GM12878 (cell line): Measurements from ENCODE around the gene THSD4. TPM values are rescaled to one million over a fixed set of nuclear protein-coding genes. Genes with fewer than 3 reads are reported as not detected.

Experiments
- ATAC-seq: fragments of 200-7000 bp; cut with Tn5 transposase; 3 replicates; pipeline ENCODE4 v1.9.1; 2020; ENCODE audit warnings: mild to moderate bottlenecking, moderate library complexity
- BruUV-seq: library from RNA; stranded (reverse); fragments of 400-500 nt; replicated peaks from 2 replicates; lab custom pipeline; 2021; lab: Mats Ljungman, UMichigan
- CTCF ChIA-PET: fragments of 300-600 bp; sonication (Branson Sonifier 250); formaldehyde crosslinking; extraction: SDS; loops from one replicate; lab custom pipeline; 2021; ENCODE audit warnings: inconsistent platforms; lab: Yijun Ruan, JAX
- POLR2A ChIA-PET: fragments of 350-600 bp; formaldehyde crosslinking; extraction: SDS; loops from one replicate; lab custom pipeline; 2021; ENCODE audit warnings: inconsistent platforms; lab: Charles Lee
- RAD21 ChIA-PET: fragments of 300-600 bp; sonication (Branson Sonifier 250); formaldehyde crosslinking; loops from one replicate; lab custom pipeline; 2023; ENCODE audit warnings: antibody characterized with exemption; ENCODE audit not compliant: unreplicated experiment; lab: Charles Lee
- SMC1A ChIA-PET: fragments of 300-600 bp; sonication (Branson Sonifier 250); formaldehyde crosslinking; loops from one replicate; lab custom pipeline; 2023; ENCODE audit not compliant: unreplicated experiment, uncharacterized antibody; lab: Charles Lee
- DNase-seq: peaks from one replicate; pipeline ENCODE4 v3.0.0-alpha.2; 2011; ENCODE audit warnings: low read depth, low spot score
- FAIRE-seq: peaks from 3 replicates; lab custom pipeline; 2011; peaks lifted over from hg19 to GRCh38; lab: Jason Lieb, UNC
- H2AFZ ChIP-seq: 2 replicates; pipeline ENCODE4 v1.6.0; 2011; ENCODE audit warnings: low read depth, low read length, control low read depth; ENCODE audit not compliant: control insufficient read depth
- H3K27ac ChIP-seq: 2 replicates; pipeline ENCODE4 v1.5.1; 2011; ENCODE audit warnings: control low read depth; ENCODE audit not compliant: control insufficient read depth, insufficient read depth
- H3K27me3 ChIP-seq, 2 experiments: replicated peaks in 1 of 2; 2 replicates each; pipeline versions ENCODE4 v1.6.0 to v1.6.1; 2011; ENCODE audit warnings: low read length in 1 of 2; ENCODE audit not compliant: control insufficient read depth in 2 of 2, insufficient read depth in 2 of 2
- H3K36me3 ChIP-seq, 2 experiments: 2 replicates each; pipeline ENCODE4 v1.5.1; 2011; ENCODE audit warnings: low read length in 1 of 2; ENCODE audit not compliant: control insufficient read depth in 2 of 2, insufficient read depth in 2 of 2
- H3K4me1 ChIP-seq: 2 replicates; pipeline ENCODE4 v1.6.1; 2011; ENCODE audit warnings: mild to moderate bottlenecking, low read length, moderate library complexity, mixed read lengths; ENCODE audit not compliant: control insufficient read depth, insufficient read depth
- H3K4me2 ChIP-seq: 2 replicates; pipeline ENCODE4 v1.6.0; 2011; ENCODE audit warnings: control low read depth; ENCODE audit not compliant: control insufficient read depth, insufficient read depth
- H3K4me3 ChIP-seq: fragments of 200-600 bp; sonication (generic); 2 replicates; pipeline ENCODE4 v1.5.1; 2016
- H3K79me2 ChIP-seq: 2 replicates; pipeline ENCODE4 v1.6.0; 2011; ENCODE audit warnings: low read length; ENCODE audit not compliant: control insufficient read depth, insufficient read depth
- H3K9ac ChIP-seq: 2 replicates; pipeline ENCODE4 v1.8.0; 2011; ENCODE audit warnings: low read length, control low read depth, mixed read lengths; ENCODE audit not compliant: control insufficient read depth, insufficient read depth
- H3K9me3 ChIP-seq: replicated peaks from 3 replicates; pipeline ENCODE4 v1.5.1; 2011; ENCODE audit warnings: mild to moderate bottlenecking, low read length; ENCODE audit not compliant: control insufficient read depth, insufficient read depth
- H4K20me1 ChIP-seq: 2 replicates; pipeline ENCODE4 v1.6.0; 2011; ENCODE audit not compliant: control insufficient read depth, insufficient read depth
- ATF7 ChIP-seq: fragments of 450-650 bp; IDR thresholded peaks from 2 replicates; pipeline ENCODE4 v1.6.1; 2016; ENCODE audit warnings: low read depth, mild to moderate bottlenecking
- BHLHE40 ChIP-seq, 2 experiments: fragments of 450-650 bp in 1 of 2; IDR thresholded peaks; 2 replicates each; pipeline ENCODE4 v1.6.1; 2011 to 2017; ENCODE audit warnings: low read depth in 2 of 2, borderline replicate concordance in 1 of 2, improper control_type of control experiment in 1 of 2, low read length in 1 of 2, mild to moderate bottlenecking in 1 of 2
- E2F8 ChIP-seq: fragments of 450-650 bp; IDR thresholded peaks from 2 replicates; pipeline ENCODE4 v1.6.1; 2018; ENCODE audit warnings: mild to moderate bottlenecking, low read depth, moderate library complexity; ENCODE audit not compliant: partially characterized antibody
- HDGF ChIP-seq: fragments of 450-650 bp; IDR thresholded peaks from 2 replicates; pipeline ENCODE4 v1.6.1; 2016; ENCODE audit warnings: antibody characterized with exemption
- KAT2A ChIP-seq: conservative IDR thresholded peaks from 2 replicates; pipeline ENCODE4 v1.6.1; 2011; ENCODE audit warnings: low read depth, low read length; ENCODE audit not compliant: control insufficient read depth
- PAX5 ChIP-seq: IDR thresholded peaks from 2 replicates; pipeline ENCODE4 v1.6.1; 2011; ENCODE audit warnings: low read depth, low read length, borderline replicate concordance
- RELA ChIP-seq: fragments of 450-650 bp; IDR thresholded peaks from 2 replicates; pipeline ENCODE4 v1.8.0; 2014; ENCODE audit warnings: borderline replicate concordance; ENCODE audit not compliant: partially characterized antibody
- RUNX3 ChIP-seq: IDR thresholded peaks from 2 replicates; pipeline ENCODE4 v1.6.1; 2012; ENCODE audit warnings: low read length, inconsistent platforms
- TAF1 ChIP-seq: IDR thresholded peaks from 2 replicates; pipeline ENCODE4 v1.6.1; 2011; ENCODE audit warnings: mild to moderate bottlenecking, low read depth, low read length, borderline replicate concordance
- ZNF274 ChIP-seq: IDR thresholded peaks from one replicate; pipeline ENCODE4 v1.8.0; 2011; ENCODE audit not compliant: insufficient read length, insufficient read depth
- WGBS: methylation state at CpG from one replicate; pipeline ENCODE4 v1.1.6; 2016; ENCODE audit warnings: low lambda C conversion rate; ENCODE audit not compliant: insufficient replicate concordance, insufficient coverage; ENCODE audit errors: missing lambda C conversion rate; 5-methylcytosine and 5-hydroxymethylcytosine counted together
- in situ Hi-C: fragments of 300-500 bp; cut with MboI; formaldehyde crosslinking; loops from 9 replicates; pipeline ENCODE4 v1.14.3; 2018; ENCODE audit warnings: mixed read lengths
- intact Hi-C: fragments of 100-400 bp; cut with micrococcal nuclease; formaldehyde crosslinking; loops from one replicate; pipeline ENCODE4 v1.14.2; 2022; ENCODE audit not compliant: unreplicated experiment
- polyA plus RNA-seq, 11 experiments: library from polyadenylated mRNA; depleted of rRNA in 4 of 11; unstranded in 6 of 11; stranded (reverse) in 5 of 11; fragments of >200 nt; fragmentation: Nextera tagmentation in 4 of 11; fragmentation: Illumina TruSeq in 1 of 11; extraction: Ambion mirVana in 4 of 11; extraction: Trizol in 1 of 11; gene quantifications; 1 replicate in 1 of 11; 2 replicates in 10 of 11; pipeline versions ENCODE4 v1.2.1 to v1.2.3, GENCODE V29; 2011 to 2016; ENCODE audit warnings: inconsistent platforms in 2 of 11, missing spikeins in 2 of 11, low read depth in 1 of 11
- total RNA-seq, 4 experiments: library from RNA; depleted of rRNA in 3 of 4; stranded (reverse); fragments of >200 nt in 3 of 4; fragmentation: Illumina TruSeq in 1 of 4; extraction: Trizol in 1 of 4; gene quantifications; 2 replicates each; pipeline versions ENCODE4 v1.2.1 to v1.2.3, GENCODE V29; 2013 to 2021
- TF ChIP-seq, protein P1 (sequence below): IDR thresholded peaks from 2 replicates; pipeline ENCODE4 v1.6.1; 2012; ENCODE audit warnings: improper control_type of control experiment, low read depth, low read length; ENCODE audit not compliant: insufficient replicate concordance
- TF ChIP-seq, protein P2 (sequence below): fragments of 450-650 bp; IDR thresholded peaks from 2 replicates; pipeline ENCODE4 v1.6.1; 2016; ENCODE audit warnings: mild to moderate bottlenecking

THSD4 gene
- total and polyA plus RNA-seq, 10 of the 15 experiments (the other 5 are each of a cell fraction or from before 2014, with no cell fraction given) = 0.04 to 0.13 (median 0.05) TPM; not detected in 7

DNA sequence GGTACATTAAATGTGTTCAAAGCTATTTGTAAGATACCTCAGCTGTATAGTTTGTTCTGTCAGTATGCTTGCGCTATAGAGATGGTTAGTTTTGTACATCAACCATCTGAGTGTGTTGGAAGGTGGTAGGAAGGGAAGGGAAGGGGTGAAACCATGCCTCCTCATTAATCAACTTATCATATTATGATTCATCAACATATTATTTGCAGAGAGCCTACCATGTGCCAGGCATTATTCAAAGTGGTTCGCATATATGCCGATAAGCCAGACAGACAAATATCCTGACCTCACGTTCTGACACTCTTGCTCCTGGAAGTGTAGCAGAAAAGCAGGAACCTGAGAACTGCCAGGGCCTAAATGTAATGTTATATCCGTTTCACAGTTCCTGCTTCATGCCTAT is 447.0 kb downstream of the THSD4 start:
- Histone ChIP-seq H3K4me1 (no peaks in the 10 kb centered on the region), H3K36me3 (no peaks in the 10 kb centered on the region), H3K4me2 (no peak overlapping the region), H3K27ac (no peak overlapping the region), H3K4me3 (no peak overlapping the region), H3K27me3 (no peaks in the 10 kb centered on the region), H3K9me3 (no peaks in the 10 kb centered on the region), H2AFZ (no peak overlapping the region), H3K79me2 (no peaks in the 10 kb centered on the region), H3K9ac (no peak overlapping the region), H4K20me1 (no peaks in the 10 kb centered on the region)
- TF ChIP-seq ATF7 (no peak), ZNF274 (no peak), PAX5 (no peak), E2F8 (no peak), KAT2A (no peak), RELA (no peak), BHLHE40 (IDR thresholded peaks at IDR 0.05; ENCODE audit: borderline replicate concordance in 1 of 2, low read depth in 2 of 2, low read length in 1 of 2) (no peak), TAF1 (no peak), HDGF (no peak), RUNX3 (no peak)
- TF ChIP-seq, protein P1, sequence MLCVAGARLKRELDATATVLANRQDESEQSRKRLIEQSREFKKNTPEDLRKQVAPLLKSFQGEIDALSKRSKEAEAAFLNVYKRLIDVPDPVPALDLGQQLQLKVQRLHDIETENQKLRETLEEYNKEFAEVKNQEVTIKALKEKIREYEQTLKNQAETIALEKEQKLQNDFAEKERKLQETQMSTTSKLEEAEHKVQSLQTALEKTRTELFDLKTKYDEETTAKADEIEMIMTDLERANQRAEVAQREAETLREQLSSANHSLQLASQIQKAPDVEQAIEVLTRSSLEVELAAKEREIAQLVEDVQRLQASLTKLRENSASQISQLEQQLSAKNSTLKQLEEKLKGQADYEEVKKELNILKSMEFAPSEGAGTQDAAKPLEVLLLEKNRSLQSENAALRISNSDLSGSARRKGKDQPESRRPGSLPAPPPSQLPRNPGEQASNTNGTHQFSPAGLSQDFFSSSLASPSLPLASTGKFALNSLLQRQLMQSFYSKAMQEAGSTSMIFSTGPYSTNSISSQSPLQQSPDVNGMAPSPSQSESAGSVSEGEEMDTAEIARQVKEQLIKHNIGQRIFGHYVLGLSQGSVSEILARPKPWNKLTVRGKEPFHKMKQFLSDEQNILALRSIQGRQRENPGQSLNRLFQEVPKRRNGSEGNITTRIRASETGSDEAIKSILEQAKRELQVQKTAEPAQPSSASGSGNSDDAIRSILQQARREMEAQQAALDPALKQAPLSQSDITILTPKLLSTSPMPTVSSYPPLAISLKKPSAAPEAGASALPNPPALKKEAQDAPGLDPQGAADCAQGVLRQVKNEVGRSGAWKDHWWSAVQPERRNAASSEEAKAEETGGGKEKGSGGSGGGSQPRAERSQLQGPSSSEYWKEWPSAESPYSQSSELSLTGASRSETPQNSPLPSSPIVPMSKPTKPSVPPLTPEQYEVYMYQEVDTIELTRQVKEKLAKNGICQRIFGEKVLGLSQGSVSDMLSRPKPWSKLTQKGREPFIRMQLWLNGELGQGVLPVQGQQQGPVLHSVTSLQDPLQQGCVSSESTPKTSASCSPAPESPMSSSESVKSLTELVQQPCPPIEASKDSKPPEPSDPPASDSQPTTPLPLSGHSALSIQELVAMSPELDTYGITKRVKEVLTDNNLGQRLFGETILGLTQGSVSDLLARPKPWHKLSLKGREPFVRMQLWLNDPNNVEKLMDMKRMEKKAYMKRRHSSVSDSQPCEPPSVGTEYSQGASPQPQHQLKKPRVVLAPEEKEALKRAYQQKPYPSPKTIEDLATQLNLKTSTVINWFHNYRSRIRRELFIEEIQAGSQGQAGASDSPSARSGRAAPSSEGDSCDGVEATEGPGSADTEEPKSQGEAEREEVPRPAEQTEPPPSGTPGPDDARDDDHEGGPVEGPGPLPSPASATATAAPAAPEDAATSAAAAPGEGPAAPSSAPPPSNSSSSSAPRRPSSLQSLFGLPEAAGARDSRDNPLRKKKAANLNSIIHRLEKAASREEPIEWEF = no peak
- TF ChIP-seq, protein P2, sequence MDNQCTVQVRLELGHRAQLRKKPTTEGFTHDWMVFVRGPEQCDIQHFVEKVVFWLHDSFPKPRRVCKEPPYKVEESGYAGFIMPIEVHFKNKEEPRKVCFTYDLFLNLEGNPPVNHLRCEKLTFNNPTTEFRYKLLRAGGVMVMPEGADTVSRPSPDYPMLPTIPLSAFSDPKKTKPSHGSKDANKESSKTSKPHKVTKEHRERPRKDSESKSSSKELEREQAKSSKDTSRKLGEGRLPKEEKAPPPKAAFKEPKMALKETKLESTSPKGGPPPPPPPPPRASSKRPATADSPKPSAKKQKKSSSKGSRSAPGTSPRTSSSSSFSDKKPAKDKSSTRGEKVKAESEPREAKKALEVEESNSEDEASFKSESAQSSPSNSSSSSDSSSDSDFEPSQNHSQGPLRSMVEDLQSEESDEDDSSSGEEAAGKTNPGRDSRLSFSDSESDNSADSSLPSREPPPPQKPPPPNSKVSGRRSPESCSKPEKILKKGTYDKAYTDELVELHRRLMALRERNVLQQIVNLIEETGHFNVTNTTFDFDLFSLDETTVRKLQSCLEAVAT = no peak
- ATAC-seq (no peak), DNase-seq (no peak), FAIRE-seq (no peak)
- in situ Hi-C loops = no loop called here
- RAD21 ChIA-PET = no interaction called here
- WGBS = 55% methylated on average over 5 of the region's 5 CpGs
- SMC1A ChIA-PET = interaction anchor here (1.2 kb wide), 1 partner anchor 13 kb away, joined by 3 read pairs; no protein-coding TSS in a partner anchor
- intact Hi-C loops = no loop called here
- CTCF ChIA-PET = no interaction called here
- POLR2A ChIA-PET = no interaction called here
- no TSS peak for BruUV-seq
